HG02973 (cell line): ENCODE results near the gene PELI2.
"Not testable (repeated sequence)": the region's sequence is repeated elsewhere in the genome, so short reads cannot be mapped to it uniquely, and the experiment has no call there.

Experiments used
- ATAC-seq: cut with Tn5 transposase; IDR thresholded peaks from one replicate; pipeline ENCODE4 v1.9.1; 2021; ENCODE audit warnings: moderate library complexity; ENCODE audit not compliant: unreplicated experiment

Gene PELI2

DNA sequence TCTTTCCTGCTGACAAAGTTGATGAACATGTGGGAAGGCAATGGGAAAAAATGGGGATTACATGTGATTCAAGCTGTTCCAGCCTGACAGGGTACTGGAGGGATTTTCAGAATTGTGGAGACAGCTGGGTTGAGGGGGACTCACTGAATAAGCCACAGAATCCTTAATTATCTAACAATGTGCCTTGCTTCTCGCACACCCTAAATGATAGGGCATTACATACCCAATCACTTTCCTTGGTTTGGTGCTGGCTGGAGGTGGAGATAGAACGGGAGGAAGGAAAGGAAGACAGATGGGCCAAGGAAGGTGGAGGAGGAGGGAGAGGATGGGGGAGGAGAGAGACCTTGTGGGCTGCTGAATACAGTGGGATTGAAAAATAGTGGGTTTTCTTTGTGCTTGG is 20.7 kb downstream of the PELI2 start:
- ATAC-seq, result no peak

DNA sequence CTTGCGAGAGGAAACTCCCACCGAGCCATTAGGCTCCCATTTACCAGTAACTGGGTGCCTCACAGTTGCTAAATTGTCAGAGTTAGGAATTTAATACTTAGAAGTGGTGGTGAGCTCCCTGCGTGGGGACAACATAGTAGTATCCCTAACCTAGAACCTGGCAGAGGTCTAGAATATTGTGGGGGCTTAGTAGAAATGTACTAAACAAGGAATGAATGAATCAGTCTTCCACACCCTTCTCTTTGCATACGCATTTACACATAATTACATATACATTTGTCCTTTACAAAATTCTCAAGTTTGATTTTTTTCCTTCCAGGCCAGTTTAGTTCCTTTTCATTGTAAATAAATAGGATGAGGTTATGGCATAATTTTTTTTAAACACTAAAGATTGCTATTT is 24.1 kb downstream of the PELI2 start:
- no peak for ATAC-seq

DNA sequence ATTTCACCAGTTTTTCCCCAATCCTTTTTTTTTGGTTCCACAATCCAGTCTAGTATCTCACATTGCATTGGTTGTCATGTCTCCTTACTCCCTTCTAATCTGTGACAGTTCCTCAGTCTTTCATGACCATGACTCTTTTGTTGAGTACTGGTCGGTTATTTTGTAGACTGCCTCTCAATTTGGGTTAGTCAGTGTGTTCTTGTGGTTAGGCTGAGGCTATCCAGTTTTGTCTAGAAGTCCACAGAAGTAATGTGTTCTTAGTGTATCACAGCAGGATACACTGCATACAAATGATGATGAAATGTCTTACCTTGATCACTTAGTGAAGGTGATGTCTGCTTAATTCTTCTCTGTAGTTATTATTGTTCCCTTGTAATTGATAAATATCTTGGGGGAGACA is 24.8 kb downstream of the PELI2 start:
- ATAC-seq, result no peak

DNA sequence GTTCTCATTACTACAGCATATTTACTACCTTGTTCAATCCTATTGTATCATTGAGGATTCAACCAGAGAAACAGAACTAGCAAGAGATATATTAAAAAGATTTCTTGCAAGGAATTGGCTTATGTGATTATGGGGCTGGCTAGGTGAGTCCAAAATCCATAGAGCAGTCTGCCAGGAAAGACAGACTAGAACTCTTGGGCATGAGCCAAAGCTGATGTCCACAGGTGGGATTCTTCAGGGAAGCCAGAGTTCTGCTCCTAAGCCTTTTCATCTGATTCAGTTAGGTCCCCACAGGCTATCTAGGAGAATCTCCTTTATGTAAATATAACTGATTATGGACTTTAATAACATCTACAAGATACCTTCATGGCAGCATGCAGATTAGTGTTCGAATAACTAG is 26.0 kb downstream of the PELI2 start:
- no peak for ATAC-seq

DNA sequence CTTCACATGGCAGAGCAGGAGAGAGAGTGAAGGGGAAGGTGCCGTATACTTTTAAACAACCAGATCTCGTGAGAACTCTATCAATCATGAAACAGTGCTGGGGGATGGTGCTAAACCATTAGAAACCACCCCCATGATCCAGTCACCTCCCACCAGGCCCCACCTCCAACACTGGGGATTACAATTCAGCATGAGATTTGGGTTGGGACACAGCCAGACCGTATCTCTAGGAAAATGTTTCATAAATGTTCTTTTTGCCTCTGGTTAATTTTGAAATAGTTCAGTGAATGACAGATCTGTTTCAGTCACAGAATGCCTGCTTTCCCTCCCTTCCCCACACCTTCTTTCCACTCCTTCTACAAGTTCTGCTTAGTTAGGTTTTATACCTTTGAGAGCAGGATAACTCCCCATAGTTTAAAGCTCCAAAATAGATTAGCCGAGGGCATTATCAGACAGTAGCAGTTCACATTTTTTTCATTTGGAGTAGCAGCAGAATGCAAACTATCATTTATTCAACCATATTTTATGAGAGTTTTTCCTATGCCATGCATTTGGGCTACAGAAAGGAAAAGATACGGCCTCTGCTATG is 27.1 kb downstream of the PELI2 start:
- no peak for ATAC-seq

DNA sequence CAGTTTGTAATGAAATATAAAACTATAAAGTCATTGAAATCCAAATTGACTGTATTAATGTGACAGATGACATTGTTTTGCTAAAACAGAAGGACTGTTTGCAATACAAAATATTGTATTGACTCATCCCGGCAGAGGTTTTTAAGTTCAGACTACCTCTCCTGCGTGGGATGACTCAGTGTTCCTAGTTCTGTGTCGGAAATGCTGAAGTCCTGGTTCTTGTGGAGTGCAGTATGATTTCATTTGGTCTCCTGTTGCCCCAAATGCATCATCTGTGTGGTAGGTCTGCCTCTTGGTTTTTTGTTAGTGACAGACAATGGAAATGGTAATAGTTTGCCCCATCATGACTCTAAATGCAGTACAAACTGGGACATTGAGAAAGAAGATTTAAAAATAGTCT is 27.8 kb downstream of the PELI2 start:
- ATAC-seq, result no peak

DNA sequence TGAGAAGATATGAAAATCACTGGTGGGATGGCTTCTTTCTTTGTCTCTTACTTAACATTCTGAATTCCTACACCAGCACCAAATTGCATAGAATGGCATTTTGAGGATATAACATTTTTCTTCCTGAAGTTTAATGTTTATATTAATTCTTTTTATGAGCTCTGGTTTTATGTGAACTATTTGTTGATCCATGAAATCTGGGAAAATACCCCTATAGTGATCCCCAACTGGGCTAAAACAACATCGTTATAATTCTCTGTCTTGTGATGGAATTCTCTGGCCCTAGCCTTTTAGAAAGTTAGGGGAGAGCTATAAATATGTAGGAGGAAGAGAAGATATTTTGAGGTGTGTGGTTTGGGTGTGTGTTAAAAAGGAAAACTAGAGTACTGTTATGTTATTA is 29.2 kb downstream of the PELI2 start:
- ATAC-seq, result no peak

DNA sequence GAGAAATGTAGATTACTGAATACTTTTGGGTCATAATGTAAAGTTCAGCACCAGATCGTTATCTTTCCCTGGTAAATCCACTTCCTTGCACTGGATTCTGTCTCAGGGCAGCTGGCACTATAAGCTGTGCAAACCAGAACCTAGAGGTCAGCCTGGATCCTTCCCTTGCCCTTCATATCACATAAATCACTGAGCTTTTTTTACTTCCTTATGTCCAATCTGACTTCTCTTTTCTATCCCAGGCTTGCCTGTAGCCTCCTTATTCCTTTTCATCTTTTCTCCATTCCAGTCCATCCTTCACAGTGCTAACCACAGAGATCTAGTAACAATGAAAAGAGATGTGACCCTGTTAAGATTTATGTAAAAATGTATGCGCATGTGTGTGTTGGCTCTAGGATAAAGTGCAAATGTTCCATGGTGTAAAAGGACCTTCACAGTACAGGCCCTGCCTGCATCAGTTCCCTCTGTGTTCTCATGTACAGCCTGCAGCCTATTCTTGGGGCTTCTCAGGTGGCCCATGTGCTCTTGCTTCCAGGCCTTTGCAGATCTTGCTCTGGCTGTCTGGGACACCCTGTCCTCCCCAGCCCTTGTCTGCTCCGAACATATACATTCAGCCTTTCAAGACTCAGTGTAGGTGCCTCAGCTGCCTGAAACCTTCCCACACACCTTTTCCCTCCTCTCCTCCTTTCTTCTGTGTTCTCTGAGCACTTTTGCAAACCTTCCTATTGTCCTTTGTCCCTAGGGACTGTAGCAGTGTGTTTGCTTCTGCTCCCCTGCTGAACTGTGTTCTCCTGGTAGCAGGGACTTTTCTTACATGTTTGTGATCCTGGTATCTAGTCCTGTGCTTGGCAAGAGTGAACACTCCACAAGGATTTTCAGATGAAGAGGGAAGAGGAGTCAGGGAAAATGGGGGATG is 30.0 kb downstream of the PELI2 start:
- ATAC-seq, result no peak

DNA sequence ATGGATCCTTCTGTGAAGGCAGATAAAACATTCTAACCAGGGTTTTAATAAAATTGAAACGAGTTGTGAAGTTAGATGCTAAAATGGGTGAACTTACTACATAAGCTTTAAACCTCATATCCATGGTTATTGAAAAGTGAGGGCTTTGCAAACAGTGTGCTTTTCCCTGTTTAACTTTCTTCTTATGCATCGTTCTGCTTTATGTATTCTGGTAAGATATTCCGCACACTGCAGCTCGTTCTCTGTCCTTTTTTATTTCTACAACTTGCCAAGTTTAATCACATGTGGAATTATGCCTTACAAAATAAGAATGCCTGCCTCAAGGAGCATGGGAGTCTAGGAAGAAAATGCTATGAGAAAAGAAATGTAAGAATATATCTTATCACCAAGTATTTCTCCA is 30.9 kb downstream of the PELI2 start:
- no peak for ATAC-seq

DNA sequence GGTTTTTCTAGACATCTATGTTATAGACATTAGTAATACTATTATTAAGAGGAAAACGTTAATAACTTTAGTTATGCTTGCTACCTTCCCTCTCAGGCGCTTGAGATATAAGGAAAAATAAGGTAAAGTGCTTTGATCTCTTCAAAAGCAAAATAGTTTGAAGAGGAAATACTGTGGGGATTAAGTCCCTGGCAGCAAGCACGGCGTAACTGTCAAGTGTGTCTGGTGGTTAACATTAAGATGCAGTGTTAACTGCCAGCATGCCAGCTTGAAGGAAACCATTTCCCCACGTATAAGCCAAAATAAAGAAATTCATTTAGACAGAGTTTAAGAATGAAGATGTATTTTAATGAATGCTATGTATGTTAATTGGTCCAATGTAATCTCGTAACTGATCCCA is 31.8 kb downstream of the PELI2 start:
- no peak for ATAC-seq

DNA sequence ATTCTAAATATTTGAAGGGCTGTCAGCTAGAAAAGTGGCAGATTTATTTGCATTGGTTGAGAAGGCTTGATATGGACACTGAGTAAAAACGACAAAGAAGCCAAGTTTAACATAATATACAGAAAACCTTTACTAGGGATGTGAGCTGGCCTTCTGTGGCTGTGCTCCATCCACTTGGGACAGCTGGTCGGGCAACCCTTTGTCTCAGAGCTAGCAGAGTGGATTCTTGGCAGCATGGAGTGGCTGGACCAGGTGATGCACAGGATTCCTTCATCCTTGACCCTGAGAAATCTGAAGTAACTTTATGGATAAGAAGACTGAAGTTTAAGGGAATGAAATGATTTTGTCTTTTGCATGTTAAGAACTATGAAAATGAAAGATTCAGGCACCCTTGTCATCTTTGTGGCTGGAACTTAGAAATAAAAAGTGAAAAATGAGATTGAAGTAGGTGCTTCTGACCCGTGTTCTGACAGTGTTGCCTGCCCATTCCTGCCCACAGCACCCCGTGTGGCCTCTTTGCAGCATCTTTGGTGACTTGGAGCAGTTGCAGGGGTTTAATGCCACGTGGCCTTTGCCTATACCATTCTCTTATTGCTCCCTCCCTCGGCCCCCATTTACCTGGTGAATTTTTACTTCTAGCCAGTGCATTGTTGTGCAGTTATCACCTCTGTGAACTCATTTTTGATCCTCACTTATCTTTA is 32.6 kb downstream of the PELI2 start:
- ATAC-seq, result no peak

DNA sequence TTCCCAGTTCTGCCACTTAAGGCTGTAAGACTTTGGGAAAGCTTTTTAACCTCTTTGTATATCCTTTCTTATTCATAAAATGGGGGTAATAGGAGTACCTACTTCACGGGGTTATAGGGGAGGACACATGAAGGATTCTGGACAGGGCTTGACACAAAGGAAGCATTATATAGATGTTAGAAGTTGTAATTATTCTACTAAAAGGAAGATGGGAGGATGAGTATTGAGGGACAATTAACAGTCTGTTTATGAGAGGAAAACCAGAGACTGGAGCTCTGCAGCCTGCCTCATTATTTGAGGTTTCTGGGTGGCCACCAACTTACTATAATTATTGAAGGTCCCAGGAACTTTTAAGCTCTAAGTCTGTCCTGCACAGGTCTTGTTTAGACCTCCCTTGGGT is 34.0 kb downstream of the PELI2 start:
- ATAC-seq, result no peak

DNA sequence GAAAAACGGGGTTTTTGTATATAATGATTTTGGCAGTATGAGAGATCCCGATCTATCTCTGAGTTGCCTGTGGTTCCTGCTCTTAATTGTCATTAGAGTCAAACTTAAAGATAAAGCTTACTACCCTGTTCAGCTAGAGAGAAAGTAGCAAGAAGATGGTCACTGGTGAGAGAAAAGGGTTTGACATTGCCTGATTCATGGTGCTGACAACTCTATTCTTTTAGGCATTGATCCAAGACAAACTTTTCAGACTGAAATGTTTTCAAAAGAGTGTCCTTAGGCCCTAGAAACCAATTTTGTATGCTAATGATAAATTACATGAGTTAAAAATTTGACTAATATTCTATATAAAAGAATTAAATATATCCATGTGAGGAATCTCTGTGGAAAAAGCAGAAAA is 35.1 kb downstream of the PELI2 start:
- ATAC-seq, result no peak

DNA sequence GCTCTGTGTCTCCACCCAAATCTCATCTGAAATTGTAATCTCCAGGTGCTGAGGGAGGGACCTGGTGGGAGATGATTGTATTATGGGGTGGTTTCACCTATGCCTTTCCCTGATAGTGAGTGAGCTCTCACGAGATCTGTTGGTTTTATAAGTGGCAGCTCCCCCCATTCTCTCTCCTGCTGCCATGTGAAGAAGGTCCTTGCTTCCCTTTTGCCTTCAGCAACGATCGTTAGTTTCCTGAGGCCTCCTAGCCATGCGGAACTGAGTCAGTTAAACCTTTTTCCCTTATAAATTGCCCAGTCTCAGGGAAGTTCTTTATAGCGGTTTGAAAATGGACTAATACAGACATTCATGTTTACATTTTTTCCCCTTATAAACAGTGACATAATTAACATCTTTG is 36.1 kb downstream of the PELI2 start:
- ATAC-seq, result no peak

DNA sequence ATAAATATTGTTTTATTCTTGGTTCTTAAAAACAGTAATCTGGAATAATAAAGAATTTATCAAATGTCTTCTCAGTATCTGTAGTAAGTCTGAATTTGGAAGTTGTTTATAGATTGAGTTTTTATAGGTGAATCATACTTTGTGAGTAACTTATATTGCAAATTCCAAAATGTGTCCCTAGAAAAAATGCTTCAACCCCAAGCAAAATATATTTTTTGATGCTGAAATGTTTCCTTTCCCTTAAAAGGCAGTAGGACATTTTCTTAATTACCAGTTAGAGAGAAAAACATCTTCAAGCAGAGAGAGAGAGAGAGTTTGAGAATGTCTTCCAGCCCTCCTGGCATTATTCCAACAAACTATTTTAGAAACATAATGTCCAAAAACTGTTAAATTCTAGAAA is 37.9 kb downstream of the PELI2 start:
- ATAC-seq, result no peak

DNA sequence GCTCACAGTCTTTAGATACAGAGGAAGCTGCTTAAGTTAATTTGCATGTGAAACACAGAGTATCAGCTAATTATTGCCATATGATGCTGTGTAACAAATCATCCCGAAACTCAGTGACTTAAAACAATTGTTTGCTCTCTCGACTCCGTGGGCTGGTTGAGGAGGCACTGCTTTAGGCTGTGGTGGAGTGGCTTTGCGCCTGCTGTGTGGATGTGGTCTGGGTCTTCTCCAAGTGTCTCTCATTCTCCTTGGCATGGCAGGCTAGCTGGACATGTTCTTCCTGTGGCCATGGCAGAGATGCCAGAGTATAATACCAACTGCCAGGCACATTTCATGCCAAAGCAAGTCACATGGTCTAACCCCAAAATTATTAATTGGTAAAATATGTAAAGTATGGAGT is 40.9 kb downstream of the PELI2 start:
- no peak for ATAC-seq

DNA sequence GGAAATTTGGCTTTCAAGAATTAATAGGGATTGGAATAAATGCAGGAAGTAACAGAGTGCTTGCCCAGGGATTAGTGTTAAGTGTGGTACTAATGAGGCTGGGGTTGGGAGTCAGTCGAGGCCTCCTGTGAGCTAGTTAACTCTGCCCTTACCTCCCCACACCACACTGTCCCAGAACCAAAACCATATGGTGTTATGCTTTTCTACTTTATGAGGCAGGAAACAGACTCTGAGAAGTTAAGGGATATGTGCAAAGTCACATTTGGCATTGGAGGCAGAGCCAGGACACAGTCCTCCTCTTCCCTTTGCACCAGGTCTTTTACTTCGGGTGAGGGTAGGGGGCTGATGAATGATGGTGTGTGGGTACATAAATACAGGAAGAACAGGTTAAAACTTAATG is 41.9 kb downstream of the PELI2 start:
- ATAC-seq, result no peak

DNA sequence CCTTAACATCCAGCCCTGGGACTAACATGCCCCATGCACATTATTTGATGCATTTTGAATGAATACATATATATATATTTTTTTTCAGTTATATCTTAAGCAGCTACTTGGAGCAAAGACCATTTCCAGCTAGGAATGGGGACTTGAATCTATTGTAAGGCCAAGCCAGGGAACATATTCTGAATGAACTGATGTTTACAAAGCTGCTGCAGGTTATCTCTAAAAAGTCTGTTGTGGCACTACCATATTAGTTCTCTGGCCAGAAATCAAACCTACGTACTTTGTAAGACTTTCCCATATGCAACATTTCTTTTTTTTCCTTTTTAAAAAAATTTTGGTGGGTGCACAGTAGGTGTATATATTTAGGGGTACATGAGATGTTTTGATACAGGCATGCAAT is 43.4 kb downstream of the PELI2 start:
- no peak for ATAC-seq

DNA sequence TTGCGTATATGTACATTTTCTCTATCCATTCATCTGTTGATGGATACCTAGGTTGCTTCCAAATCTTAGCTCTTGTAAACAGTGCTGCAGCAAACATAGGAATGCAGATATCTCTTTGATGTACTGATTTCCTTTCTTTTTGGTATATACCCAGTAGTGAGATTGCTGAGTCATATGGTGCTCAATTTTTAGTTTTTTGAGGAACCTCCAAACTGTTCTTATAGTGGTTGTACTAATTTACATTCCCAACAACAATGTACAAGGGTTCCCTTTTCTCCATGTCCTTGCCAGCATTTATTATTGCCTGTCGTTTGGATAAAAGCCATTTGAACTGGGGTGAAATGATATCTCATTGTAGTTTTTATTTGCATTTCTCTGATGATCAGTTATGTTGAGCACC is 44.3 kb downstream of the PELI2 start:
- no peak for ATAC-seq

DNA sequence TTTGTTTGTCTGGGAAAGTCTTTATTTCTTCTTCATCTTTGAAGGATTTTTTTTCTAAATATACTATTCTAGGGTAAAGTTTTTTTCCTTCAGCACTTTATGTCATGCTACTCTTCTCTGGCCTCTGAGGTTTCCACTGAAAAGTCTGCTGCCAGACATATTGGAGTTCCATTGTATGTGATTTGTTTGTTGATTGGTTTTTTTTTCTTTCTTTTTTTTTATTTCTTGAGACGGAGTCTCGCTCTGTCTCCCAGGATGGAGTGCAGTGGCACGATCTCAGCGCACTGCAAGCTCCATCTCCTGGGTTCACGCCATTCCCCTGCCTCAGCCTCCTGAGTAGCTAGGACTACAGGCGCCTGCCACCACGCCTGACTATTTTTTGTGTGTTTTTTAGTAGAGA is 48.4 kb downstream of the PELI2 start:
- ATAC-seq, result not testable (repeated sequence)

DNA sequence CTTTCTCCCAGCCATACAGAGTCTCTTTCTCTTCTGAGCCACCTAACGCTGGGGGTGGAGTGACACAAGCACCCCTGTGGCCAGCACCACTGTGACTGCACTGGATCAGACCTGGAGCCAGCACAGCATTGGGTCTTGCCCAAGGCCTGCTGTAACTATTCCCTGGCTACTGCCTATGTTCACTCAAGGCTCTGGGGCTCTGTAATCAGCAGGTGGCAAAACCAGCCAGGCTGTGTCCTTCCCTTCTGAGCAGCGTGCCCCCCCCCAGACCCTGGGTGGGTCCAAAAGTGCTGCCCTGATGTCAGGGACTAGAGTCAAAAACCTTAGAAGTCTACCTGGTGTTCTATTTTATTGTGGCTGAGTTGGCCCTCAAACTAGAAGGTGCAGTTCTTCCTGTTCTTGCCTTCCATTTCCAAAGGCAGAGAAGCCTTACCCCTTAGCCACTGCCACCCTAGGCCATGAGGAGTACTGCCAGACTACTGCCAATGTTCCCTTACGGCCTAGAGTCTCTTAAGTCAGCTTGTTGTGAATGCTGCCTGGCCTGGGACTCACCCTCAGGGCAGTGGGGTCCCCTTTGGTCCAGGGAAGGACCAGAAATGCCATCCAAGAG is 49.9 kb downstream of the PELI2 start:
- no peak for ATAC-seq

DNA sequence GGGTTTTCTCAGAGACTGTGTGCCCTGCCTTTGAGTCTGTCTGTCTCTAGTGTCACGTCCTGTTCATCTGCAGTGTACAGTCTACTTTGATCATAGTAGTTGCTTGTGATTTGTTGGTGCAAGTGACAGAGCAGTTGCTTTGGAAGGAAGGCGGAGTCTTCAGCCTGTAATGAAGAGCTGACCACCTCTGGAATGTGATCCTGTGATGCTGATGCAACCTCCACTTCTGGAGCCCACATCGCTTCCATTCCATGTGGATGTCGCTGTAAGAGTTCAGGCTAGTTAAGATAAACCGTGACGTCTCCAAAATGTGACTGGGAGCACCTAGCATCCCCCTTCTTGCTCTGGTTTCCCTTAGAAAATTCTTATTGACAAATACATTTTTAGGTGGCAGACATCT is 51.8 kb downstream of the PELI2 start:
- ATAC-seq, result no peak
